K562 treated with DMSO at 1 percent for 48 hours (cell line): Measurements from ENCODE around the gene PLA2G4A. TPM values are rescaled to one million over a fixed set of nuclear protein-coding genes. Genes with fewer than 3 reads are reported as not detected.

Experiments
- total RNA-seq: library from RNA; unstranded; fragments of 300-600 nt; gene quantifications from 2 replicates; pipeline ENCODE4 v1.2.3, GENCODE V29; 2022; ENCODE audit warnings: low replicate concordance; ENCODE audit errors: extremely low read depth

Gene PLA2G4A
- not detected in 2 replicates for total RNA-seq

DNA sequence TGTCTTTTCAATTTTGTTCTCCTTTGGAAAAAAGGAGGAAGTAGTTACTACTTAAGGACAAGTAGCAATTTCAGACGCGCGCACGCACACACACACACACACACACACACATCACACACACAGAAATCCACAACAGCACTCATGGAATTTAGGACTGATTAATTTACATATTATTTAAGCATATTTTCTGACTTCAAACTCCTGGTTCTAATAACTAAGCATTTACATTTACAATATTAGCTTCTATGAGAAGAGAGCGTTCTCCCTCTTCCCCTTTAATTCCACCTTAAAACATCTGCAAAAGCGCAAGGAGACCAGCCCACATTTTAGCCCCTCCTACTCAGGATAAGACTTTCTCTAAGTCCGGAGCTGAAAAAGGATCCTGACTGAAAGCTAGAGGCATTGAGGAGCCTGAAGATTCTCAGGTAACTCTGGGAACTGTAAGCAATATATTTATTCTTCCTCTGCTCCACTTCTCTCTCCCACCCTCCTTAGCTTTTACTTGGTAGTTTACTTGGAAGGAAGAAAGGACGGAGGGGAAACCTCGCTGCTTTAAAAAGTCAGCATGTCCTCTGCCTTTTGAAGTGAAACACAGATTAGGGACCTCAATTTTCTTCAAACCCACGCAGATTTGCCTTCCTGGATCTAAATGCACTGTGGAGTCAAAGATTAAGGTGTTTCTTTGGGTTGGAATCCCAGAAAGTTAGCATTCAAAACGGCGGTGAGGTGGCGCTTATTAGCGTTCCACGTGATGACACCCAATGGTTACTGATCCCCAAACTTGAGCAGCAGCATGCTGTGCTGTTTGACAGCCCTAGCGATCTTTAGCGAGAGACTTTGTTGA is at the start of gene PLA2G4A:
Gene PLA2G4A (plus strand): TSS at position 339 of the 844 bp plus-strand sequence. CDS start 25,406 bp downstream, outside the sequence.

Other genes with a start within 250 kb of the PLA2G4A start
- gene PTGS2, start 148.5 kb upstream of the PLA2G4A start, total RNA-seq = not detected in 2 replicates